Renal pelvis (tissue), 12 donors: Measurements from ENCODE around the gene PSMB4. TPM values are rescaled to one million over a fixed set of nuclear protein-coding genes. Genes with fewer than 3 reads are reported as not detected.
"Not testable (repeated sequence)": the region's sequence is repeated elsewhere in the genome, so short reads cannot be mapped to it uniquely, and the experiment has no call there.

Experiments
- DNase-seq: peaks from one replicate; pipeline ENCODE4 v3.0.0-alpha.2; 2013
- long read RNA-seq, 16 experiments: transcript quantifications; one replicate each; lab custom pipeline, GENCODE V29; 2026
- polyA plus RNA-seq, 3 donors: library from polyadenylated mRNA; unstranded; fragments of 120-200 nt; gene quantifications; one replicate each; pipeline ENCODE4 v1.2.1, GENCODE V29; 2013; ENCODE audit not compliant: insufficient read length in 3 of 3

Gene PSMB4
- polyA plus RNA-seq = 100 to 1,000 TPM; 248 to 283 (median 257) TPM
- long read RNA-seq, donor 1, transcript PSMB4-201 (7 exons, 964 nt) = major isoform, 199 of 413 reads
- long read RNA-seq, donor 1, transcript PSMB4-204 (2 exons, 2,067 nt) = minor isoform, 29 of 413 reads
- long read RNA-seq, donor 1, transcript PSMB4-206 (3 exons, 986 nt) = minor isoform, 10 of 413 reads
- long read RNA-seq, donor 1, transcript PSMB4-202 (3 exons, 665 nt) = minor isoform, 6 of 413 reads
- long read RNA-seq, donor 1, partial matches to known transcripts = 166 of 413 reads
- long read RNA-seq, donor 1, other reads (novel, unspliced or antisense) = 0 of 413 reads
- long read RNA-seq, donor 2, transcript PSMB4-202 (3 exons, 665 nt) = minor isoform, 8 of 520 reads
- long read RNA-seq, donor 2, transcript PSMB4-204 (2 exons, 2,067 nt) = minor isoform, 38 of 520 reads
- long read RNA-seq, donor 2, transcript PSMB4-206 (3 exons, 986 nt) = minor isoform, 15 of 520 reads
- long read RNA-seq, donor 2, transcript PSMB4-201 (7 exons, 964 nt) = major isoform, 187 of 520 reads
- long read RNA-seq, donor 2, partial matches to known transcripts = 268 of 520 reads
- long read RNA-seq, donor 2, other reads (novel, unspliced or antisense) = 0 of 520 reads
- long read RNA-seq, donor 3, transcript PSMB4-202 (3 exons, 665 nt) = minor isoform, 20 of 327 reads
- long read RNA-seq, donor 3, transcript PSMB4-204 (2 exons, 2,067 nt) = minor isoform, 13 of 327 reads
- long read RNA-seq, donor 3, transcript PSMB4-201 (7 exons, 964 nt) = major isoform, 118 of 327 reads
- long read RNA-seq, donor 3, partial matches to known transcripts = 167 of 327 reads
- long read RNA-seq, donor 3, other reads (novel, unspliced or antisense) = 5 of 327 reads
- long read RNA-seq, donor 4, transcript PSMB4-202 (3 exons, 665 nt) = minor isoform, 23 of 699 reads
- long read RNA-seq, donor 4, transcript PSMB4-204 (2 exons, 2,067 nt) = minor isoform, 47 of 699 reads
- long read RNA-seq, donor 4, transcript PSMB4-201 (7 exons, 964 nt) = major isoform, 299 of 699 reads
- long read RNA-seq, donor 4, transcript PSMB4-206 (3 exons, 986 nt) = minor isoform, 14 of 699 reads
- long read RNA-seq, donor 4, partial matches to known transcripts = 291 of 699 reads
- long read RNA-seq, donor 4, other reads (novel, unspliced or antisense) = 13 of 699 reads
- long read RNA-seq, donor 5, transcript PSMB4-201 (7 exons, 964 nt) = major isoform, 66 of 139 reads
- long read RNA-seq, donor 5, transcript PSMB4-204 (2 exons, 2,067 nt) = minor isoform, 5 of 139 reads
- long read RNA-seq, donor 5, transcript PSMB4-202 (3 exons, 665 nt) = minor isoform, 5 of 139 reads
- long read RNA-seq, donor 5, partial matches to known transcripts = 58 of 139 reads
- long read RNA-seq, donor 5, other reads (novel, unspliced or antisense) = 0 of 139 reads
- long read RNA-seq, donor 6, transcript PSMB4-204 (2 exons, 2,067 nt) = minor isoform, 27 of 542 reads
- long read RNA-seq, donor 6, transcript PSMB4-201 (7 exons, 964 nt) = major isoform, 214 of 542 reads
- long read RNA-seq, donor 6, transcript PSMB4-206 (3 exons, 986 nt) = minor isoform, 5 of 542 reads
- long read RNA-seq, donor 6, transcript PSMB4-202 (3 exons, 665 nt) = minor isoform, 9 of 542 reads
- long read RNA-seq, donor 6, partial matches to known transcripts = 280 of 542 reads
- long read RNA-seq, donor 6, other reads (novel, unspliced or antisense) = 6 of 542 reads
- long read RNA-seq, donor 7, transcript PSMB4-201 (7 exons, 964 nt) = major isoform, 142 of 353 reads
- long read RNA-seq, donor 7, transcript PSMB4-204 (2 exons, 2,067 nt) = minor isoform, 19 of 353 reads
- long read RNA-seq, donor 7, transcript PSMB4-202 (3 exons, 665 nt) = minor isoform, 13 of 353 reads
- long read RNA-seq, donor 7, transcript PSMB4-206 (3 exons, 986 nt) = minor isoform, 7 of 353 reads
- long read RNA-seq, donor 7, partial matches to known transcripts = 170 of 353 reads
- long read RNA-seq, donor 7, other reads (novel, unspliced or antisense) = 0 of 353 reads
- long read RNA-seq, donor 8, transcript PSMB4-204 (2 exons, 2,067 nt) = minor isoform, 14 of 150 reads
- long read RNA-seq, donor 8, transcript PSMB4-201 (7 exons, 964 nt) = major isoform, 66 of 150 reads
- long read RNA-seq, donor 8, transcript PSMB4-202 (3 exons, 665 nt) = minor isoform, 9 of 150 reads
- long read RNA-seq, donor 8, partial matches to known transcripts = 55 of 150 reads
- long read RNA-seq, donor 8, other reads (novel, unspliced or antisense) = 0 of 150 reads
- long read RNA-seq, donor 9, transcript PSMB4-202 (3 exons, 665 nt) = minor isoform, 20 of 580 reads
- long read RNA-seq, donor 9, transcript PSMB4-201 (7 exons, 964 nt) = major isoform, 232 of 580 reads
- long read RNA-seq, donor 9, transcript PSMB4-206 (3 exons, 986 nt) = minor isoform, 27 of 580 reads
- long read RNA-seq, donor 9, transcript PSMB4-204 (2 exons, 2,067 nt) = minor isoform, 48 of 580 reads
- long read RNA-seq, donor 9, partial matches to known transcripts = 241 of 580 reads
- long read RNA-seq, donor 9, other reads (novel, unspliced or antisense) = 0 of 580 reads
- long read RNA-seq, donor 10, transcript PSMB4-206 (3 exons, 986 nt) = minor isoform, 11 of 406 reads
- long read RNA-seq, donor 10, transcript PSMB4-201 (7 exons, 964 nt) = major isoform, 153 of 406 reads
- long read RNA-seq, donor 10, transcript PSMB4-202 (3 exons, 665 nt) = minor isoform, 14 of 406 reads
- long read RNA-seq, donor 10, transcript PSMB4-204 (2 exons, 2,067 nt) = minor isoform, 15 of 406 reads
- long read RNA-seq, donor 10, partial matches to known transcripts = 209 of 406 reads
- long read RNA-seq, donor 10, other reads (novel, unspliced or antisense) = 0 of 406 reads
- long read RNA-seq, donor 11, transcript PSMB4-201 (7 exons, 964 nt) = major isoform, 75 of 309 reads
- long read RNA-seq, donor 11, transcript PSMB4-202 (3 exons, 665 nt) = minor isoform, 13 of 309 reads
- long read RNA-seq, donor 11, transcript PSMB4-204 (2 exons, 2,067 nt) = minor isoform, 10 of 309 reads
- long read RNA-seq, donor 11, transcript PSMB4-206 (3 exons, 986 nt) = minor isoform, 8 of 309 reads
- long read RNA-seq, donor 11, partial matches to known transcripts = 198 of 309 reads
- long read RNA-seq, donor 11, other reads (novel, unspliced or antisense) = 5 of 309 reads
- long read RNA-seq, donor 12, transcript PSMB4-201 (7 exons, 964 nt) = major isoform, 299 of 634 reads
- long read RNA-seq, donor 12, transcript PSMB4-206 (3 exons, 986 nt) = minor isoform, 29 of 634 reads
- long read RNA-seq, donor 12, transcript PSMB4-202 (3 exons, 665 nt) = minor isoform, 13 of 634 reads
- long read RNA-seq, donor 12, transcript PSMB4-204 (2 exons, 2,067 nt) = minor isoform, 24 of 634 reads
- long read RNA-seq, donor 12, partial matches to known transcripts = 246 of 634 reads
- long read RNA-seq, donor 12, other reads (novel, unspliced or antisense) = 17 of 634 reads
- long read RNA-seq, donor 13, transcript PSMB4-204 (2 exons, 2,067 nt) = minor isoform, 8 of 243 reads
- long read RNA-seq, donor 13, transcript PSMB4-201 (7 exons, 964 nt) = major isoform, 76 of 243 reads
- long read RNA-seq, donor 13, transcript PSMB4-202 (3 exons, 665 nt) = minor isoform, 14 of 243 reads
- long read RNA-seq, donor 13, partial matches to known transcripts = 137 of 243 reads
- long read RNA-seq, donor 13, other reads (novel, unspliced or antisense) = 0 of 243 reads
- long read RNA-seq, donor 14 = 0 reads
- long read RNA-seq, donor 15, transcript PSMB4-201 (7 exons, 964 nt) = major isoform, 300 of 748 reads
- long read RNA-seq, donor 15, transcript PSMB4-202 (3 exons, 665 nt) = minor isoform, 18 of 748 reads
- long read RNA-seq, donor 15, transcript PSMB4-204 (2 exons, 2,067 nt) = minor isoform, 46 of 748 reads
- long read RNA-seq, donor 15, transcript PSMB4-206 (3 exons, 986 nt) = minor isoform, 21 of 748 reads
- long read RNA-seq, donor 15, partial matches to known transcripts = 342 of 748 reads
- long read RNA-seq, donor 15, other reads (novel, unspliced or antisense) = 15 of 748 reads
- long read RNA-seq, donor 16, transcript PSMB4-202 (3 exons, 665 nt) = minor isoform, 20 of 469 reads
- long read RNA-seq, donor 16, transcript PSMB4-206 (3 exons, 986 nt) = minor isoform, 12 of 469 reads
- long read RNA-seq, donor 16, transcript PSMB4-201 (7 exons, 964 nt) = major isoform, 165 of 469 reads
- long read RNA-seq, donor 16, transcript PSMB4-204 (2 exons, 2,067 nt) = minor isoform, 39 of 469 reads
- long read RNA-seq, donor 16, partial matches to known transcripts = 228 of 469 reads
- long read RNA-seq, donor 16, other reads (novel, unspliced or antisense) = 0 of 469 reads

DNA sequence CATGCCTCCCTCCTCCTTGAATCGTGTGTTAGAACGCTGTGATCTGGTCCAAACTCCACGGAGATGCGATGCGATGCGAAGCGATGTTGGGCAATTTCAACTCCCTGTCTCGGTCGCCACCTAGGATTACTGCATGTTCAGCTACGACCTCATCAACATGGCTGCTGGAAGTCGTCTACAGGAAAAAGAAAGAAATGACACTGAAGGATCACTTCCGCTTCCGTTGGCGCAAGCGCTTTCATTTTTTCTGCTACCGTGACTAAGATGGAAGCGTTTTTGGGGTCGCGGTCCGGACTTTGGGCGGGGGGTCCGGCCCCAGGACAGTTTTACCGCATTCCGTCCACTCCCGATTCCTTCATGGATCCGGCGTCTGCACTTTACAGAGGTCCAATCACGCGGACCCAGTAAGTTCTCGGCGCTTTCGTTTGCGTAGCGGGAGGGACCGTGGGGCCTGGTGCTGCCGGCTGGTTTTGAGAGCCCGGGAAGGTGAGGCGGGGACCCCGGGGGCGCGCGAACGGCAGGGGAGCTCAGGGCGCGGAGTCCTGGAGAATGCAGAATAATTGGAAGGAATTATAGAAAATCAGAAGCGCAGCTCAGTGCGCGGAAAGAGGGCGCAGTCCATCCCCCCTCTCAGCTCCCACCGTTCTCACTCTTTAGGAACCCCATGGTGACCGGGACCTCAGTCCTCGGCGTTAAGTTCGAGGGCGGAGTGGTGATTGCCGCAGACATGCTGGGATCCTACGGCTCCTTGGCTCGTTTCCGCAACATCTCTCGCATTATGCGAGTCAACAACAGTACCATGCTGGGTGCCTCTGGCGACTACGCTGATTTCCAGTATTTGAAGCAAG lies at the start of gene PSMB4:
Gene PSMB4, plus strand, starts transcription at position 250 of the 848 bp plus-strand sequence. Its CDS starts 15 bp downstream, at position 265.
- DNase-seq = peak; percentile 95

DNA sequence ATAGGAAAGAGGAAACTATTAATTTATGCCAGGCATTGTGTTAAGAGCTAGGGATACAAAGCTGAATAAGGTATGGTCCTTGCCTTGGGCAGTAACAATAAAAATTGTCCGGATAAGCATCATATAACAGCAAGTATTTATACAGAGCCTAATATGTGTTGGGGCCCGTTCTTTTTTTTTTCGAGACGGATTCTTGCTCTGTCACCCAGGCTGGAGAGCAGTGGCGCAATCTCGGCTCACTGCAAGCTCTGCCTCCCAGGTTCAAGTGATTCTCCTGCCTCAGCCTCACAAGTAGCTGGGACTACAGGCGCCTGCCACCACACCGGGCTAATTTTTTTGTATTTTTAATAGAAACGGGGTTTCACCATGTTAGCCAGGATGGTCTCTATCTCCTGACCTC lies 49.0 kb upstream of the PSMB4 start:
- DNase-seq = not testable (repeated sequence)

GRCh38 chr1:151352021-151352718 lies 47.2 kb upstream of the PSMB4 start:
- no peak for DNase-seq

GRCh38 chr1:151356696-151357095 lies 42.7 kb upstream of the PSMB4 start:
- DNase-seq = no peak

DNA sequence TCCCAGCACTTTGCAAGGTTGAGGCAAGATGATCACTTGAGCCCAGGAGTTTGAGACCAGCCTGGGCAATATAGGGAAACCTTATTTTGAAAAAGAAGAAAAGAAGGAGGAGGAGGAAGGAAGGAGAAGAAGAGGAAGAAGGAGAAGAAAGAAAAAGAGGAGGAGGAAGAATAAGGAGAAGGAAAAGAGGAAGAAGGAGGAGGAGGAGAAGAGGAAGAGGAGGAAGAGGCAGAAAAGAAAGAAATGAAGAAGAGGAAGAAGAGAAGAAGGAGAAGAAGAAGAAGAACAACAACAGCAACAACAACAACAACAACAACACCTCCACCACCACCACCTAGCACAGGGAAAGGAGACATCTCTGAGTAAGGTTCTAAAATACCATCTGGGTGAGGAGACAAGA lies 37.5 kb upstream of the PSMB4 start:
- no peak for DNase-seq

GRCh38 chr1:151362308-151363155 lies 36.8 kb upstream of the PSMB4 start:
- DNase-seq = no peak

GRCh38 chr1:151364996-151365395 lies 34.4 kb upstream of the PSMB4 start:
- no peak for DNase-seq

DNA sequence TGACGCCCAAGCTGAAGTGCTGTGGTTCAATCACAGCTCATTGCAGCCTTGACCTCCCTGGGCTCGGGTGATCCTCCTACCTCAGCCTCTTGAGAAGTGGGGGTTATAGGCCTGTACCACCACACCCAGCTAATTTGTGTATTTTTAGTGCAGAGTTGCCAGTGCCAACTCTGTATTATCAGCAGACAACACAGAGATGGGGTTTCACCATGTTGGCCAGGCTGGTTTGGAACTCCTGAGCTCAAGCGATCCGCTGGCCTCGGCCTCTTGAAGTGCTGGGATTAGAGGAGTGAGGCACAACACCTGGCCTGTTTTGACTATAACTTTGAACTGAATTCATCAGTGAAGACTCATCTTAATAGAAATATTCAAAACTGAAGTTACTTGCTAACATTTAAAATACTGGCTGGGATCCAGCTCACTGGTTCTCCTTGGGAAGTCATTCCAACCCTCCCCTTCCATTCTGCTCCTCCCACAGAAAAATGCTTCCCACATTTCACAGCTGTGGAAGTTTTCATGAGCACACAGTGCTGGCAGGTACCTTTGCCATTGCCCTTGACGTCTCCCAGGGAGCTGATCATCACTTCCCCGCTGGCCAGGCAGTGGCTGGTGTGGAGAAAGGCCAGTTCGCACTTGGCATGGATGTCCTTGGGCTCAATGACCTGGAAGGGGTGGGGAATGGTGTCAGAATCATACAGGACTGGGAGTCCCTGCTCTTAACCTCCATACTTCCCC lies 31.5 kb upstream of the PSMB4 start:
- no peak for DNase-seq

- DNase-seq = no peak
Measured at GRCh38 chr1:151368393-151369301, 30.7 kb upstream of the PSMB4 start.

DNA sequence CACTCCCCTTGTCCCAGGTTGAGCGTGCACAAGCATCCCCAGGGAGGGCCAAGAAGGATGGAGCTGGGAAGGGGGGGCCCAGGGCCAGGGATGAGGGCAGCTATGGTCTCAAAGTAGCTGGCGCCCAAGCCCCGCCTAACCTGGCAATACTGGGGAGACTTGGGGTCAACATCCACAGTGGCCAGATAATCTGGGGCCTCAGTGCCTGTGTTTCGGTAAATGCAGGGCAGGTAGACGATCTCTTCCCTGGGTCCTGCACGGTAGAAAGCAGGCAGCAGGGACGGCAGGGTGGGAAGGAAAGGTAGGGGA lies 30.1 kb upstream of the PSMB4 start:
- no peak for DNase-seq

DNA sequence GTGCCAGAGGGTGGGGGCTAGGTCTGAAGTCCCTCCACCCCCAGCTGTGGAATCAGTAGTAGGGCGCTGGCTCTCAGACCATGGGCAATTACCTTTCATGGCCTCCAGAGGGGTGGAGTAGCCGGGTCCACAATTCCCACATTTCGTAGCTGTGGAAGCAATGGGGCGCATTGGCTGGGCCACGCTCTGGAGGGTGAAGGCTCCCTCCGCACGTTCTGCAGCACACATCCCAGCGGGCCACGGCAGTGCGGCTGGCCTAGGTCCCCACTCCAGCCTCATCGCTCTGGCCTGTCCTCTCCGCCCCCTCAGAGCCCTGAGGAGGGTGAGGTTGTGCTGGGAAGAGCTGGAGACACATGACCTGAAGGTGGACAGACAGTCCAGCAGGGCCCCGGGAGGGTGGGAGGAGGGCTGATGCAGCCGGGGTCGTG lies 29.7 kb upstream of the PSMB4 start:
- DNase-seq = no peak
